ENCODE data around the gene CSF1R. TPM values are rescaled to one million over a fixed set of nuclear protein-coding genes. Genes with fewer than 3 reads are reported as not detected.

The CSF1R gene
- total and polyA plus RNA-seq, 2 donors from 2014 or later, result 7.5 to 55.8 TPM

GRCh38 chr5:150055326-150056074 is 30.9 kb downstream of the CSF1R start:
- intact Hi-C loops (cut with DNase I), result no loop called here
- Histone ChIP-seq H3K36me3 (ENCODE audit: control insufficient read depth in 2 of 3, insufficient read depth in 3 of 3, low read length in 3 of 3) (peaks cover 0 to 38% (median 26%) of the 10 kb centered on the region in 3 donors), H3K9me3 (ENCODE audit: control insufficient read depth in 2 of 3, insufficient read depth in 1 of 3, low read length in 3 of 3) (no peaks in the 10 kb centered on the region), H3K4me3 (ENCODE audit: low read length in 3 of 3) (no peak overlapping the region), H3K9ac (ENCODE audit: low read length in 3 of 3) (no peak overlapping the region), H3K4me1 (ENCODE audit: control insufficient read depth in 2 of 3, insufficient read depth in 2 of 3, low read depth in 1 of 3, low read length in 3 of 3) (no peaks in the 10 kb centered on the region), H3K27ac (ENCODE audit: low read depth in 2 of 2, low read length in 2 of 2) (no peak overlapping the region), H3K27me3 (ENCODE audit: control insufficient read depth, insufficient read depth, low read length) (no peaks in the 10 kb centered on the region)
- no peak for TF ChIP-seq CTCF (IDR thresholded peaks at IDR 0.05; ENCODE audit: borderline replicate concordance, extremely low read depth, insufficient read depth)
- FAIRE-seq (no peak), DNase-seq (peak in 1 of 5 donors; percentile 13)

GRCh38 chr5:150054569-150054968 is 31.8 kb downstream of the CSF1R start:
- intact Hi-C loops (cut with DNase I), result no loop called here

GRCh38 chr5:150053713-150054392 is 32.5 kb downstream of the CSF1R start:
- DNase-seq (peak in 1 of 5 donors; percentile 26), FAIRE-seq (no peak)
- Histone ChIP-seq H3K4me1 (ENCODE audit: control insufficient read depth in 2 of 3, insufficient read depth in 2 of 3, low read depth in 1 of 3, low read length in 3 of 3) (no peaks in the 10 kb centered on the region), H3K36me3 (ENCODE audit: control insufficient read depth in 2 of 3, insufficient read depth in 3 of 3, low read length in 3 of 3) (peaks cover under 1 to 55% (median 32%) of the 10 kb centered on the region in 3 donors), H3K4me3 (ENCODE audit: low read length in 3 of 3) (no peak overlapping the region), H3K27me3 (ENCODE audit: control insufficient read depth, insufficient read depth, low read length) (no peaks in the 10 kb centered on the region), H3K9ac (ENCODE audit: low read length in 3 of 3) (no peak overlapping the region), H3K9me3 (ENCODE audit: control insufficient read depth in 2 of 3, insufficient read depth in 1 of 3, low read length in 3 of 3) (no peaks in the 10 kb centered on the region), H3K27ac (ENCODE audit: low read depth in 2 of 2, low read length in 2 of 2) (no peak overlapping the region)
- intact Hi-C loops (cut with DNase I), result no loop called here
- TF ChIP-seq CTCF (IDR thresholded peaks at IDR 0.05; ENCODE audit: borderline replicate concordance, extremely low read depth, insufficient read depth), result no peak

More at GRCh38 chr5:150054569-150054968, 31.8 kb downstream of the CSF1R start:
- Histone ChIP-seq H3K9me3 (ENCODE audit: control insufficient read depth in 2 of 3, insufficient read depth in 1 of 3, low read length in 3 of 3) (no peaks in the 10 kb centered on the region), H3K27me3 (ENCODE audit: control insufficient read depth, insufficient read depth, low read length) (no peaks in the 10 kb centered on the region), H3K27ac (ENCODE audit: low read depth in 2 of 2, low read length in 2 of 2) (no peak overlapping the region), H3K9ac (ENCODE audit: low read length in 3 of 3) (no peak overlapping the region), H3K4me3 (ENCODE audit: low read length in 3 of 3) (no peak overlapping the region), H3K36me3 (ENCODE audit: control insufficient read depth in 2 of 3, insufficient read depth in 3 of 3, low read length in 3 of 3) (peaks cover 0 to 47% (median 32%) of the 10 kb centered on the region in 3 donors), H3K4me1 (ENCODE audit: control insufficient read depth in 2 of 3, insufficient read depth in 2 of 3, low read depth in 1 of 3, low read length in 3 of 3) (no peaks in the 10 kb centered on the region)
- TF ChIP-seq CTCF (IDR thresholded peaks at IDR 0.05; ENCODE audit: borderline replicate concordance, extremely low read depth, insufficient read depth), result no peak
- DNase-seq (no peak), FAIRE-seq (no peak)

Measured in kidney (tissue), 14 donors.